NCI-H146 treated with DMSO at 0.1 percent for 48 hours (cell line): ENCODE measurements around the gene ERBB4.

Experiments used
- DNase-seq: peaks from one replicate; lab custom pipeline; 2025; ENCODE audit not compliant: unreplicated experiment; lab: John Stamatoyannopoulos, UW

Gene ERBB4

DNA sequence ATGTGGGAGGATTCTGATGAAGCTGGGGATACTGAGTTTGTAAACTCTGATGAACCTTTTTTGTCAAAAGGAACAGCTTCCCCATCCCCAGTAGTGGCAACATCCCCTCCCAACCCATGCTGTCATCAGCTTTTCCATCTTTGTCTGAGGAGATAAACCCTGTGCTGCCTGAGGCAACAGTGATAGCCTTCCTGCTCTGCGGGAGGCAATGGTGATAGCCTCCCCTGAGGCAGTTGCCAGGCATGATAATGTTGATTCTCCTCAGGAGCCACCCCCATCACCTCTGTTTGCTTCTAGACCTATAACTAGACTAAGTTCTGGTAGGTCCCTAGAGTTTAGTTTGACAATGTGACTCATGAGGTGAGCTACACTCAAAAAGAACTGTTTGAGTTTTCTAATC lies 97.5 kb downstream of the ERBB4 start:
- no peak for DNase-seq

DNA sequence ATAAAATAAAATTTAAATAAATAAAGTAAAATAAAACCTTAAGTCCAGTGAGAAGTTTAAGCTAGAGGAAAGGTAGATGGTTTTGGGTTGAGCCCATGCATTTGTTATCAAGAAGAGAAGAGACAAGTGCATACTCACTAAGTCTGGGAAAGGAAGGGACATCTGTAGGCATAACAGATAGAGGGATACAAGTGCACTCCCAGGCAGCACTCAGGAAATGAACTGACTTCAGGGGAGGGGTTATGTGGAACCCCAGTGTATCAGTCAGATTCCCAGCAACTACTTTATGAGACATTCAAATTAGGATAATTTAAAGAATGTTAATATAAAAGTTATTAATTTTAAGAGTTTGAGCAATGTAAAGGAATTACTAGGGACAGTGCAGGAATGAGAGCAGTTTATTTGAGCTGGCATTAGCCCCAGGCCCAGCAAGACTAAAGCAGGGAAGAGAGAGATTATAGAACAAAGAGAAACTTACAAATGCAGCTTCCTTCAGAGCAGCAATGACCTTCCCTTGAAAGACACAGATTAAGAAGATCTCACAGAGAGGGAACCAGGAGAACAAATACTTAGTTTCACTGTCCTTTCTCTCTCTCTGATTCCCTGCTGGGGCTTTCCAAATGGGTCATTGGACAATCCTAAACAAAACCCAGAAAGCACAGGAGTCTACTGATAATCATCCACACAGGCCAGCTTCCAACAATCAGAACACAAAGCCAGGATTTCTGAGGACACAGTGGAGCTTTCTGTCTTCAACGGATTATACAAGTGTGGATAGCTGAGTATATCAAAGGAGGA lies 109.7 kb downstream of the ERBB4 start:
- no peak for DNase-seq

DNA sequence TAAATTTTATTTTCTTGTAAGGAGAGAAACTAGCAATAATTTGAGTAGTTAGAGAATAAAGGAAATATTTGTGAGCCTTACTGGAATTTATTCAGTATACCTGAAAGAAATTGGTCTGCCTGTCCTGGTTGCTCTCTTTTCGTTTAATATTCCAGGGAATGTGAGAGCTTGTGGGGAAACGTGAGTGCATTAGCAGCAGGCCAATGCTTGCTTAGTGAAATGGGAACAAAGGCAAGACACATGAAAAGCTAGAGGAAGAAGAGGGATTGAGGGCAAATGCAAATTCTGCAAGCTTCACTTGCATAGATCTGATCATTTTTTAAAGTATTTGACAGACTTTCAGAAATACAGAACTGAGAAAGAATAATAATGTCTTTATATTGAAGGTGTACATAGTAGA lies 111.0 kb downstream of the ERBB4 start:
- DNase-seq, result peak; percentile 17

DNA sequence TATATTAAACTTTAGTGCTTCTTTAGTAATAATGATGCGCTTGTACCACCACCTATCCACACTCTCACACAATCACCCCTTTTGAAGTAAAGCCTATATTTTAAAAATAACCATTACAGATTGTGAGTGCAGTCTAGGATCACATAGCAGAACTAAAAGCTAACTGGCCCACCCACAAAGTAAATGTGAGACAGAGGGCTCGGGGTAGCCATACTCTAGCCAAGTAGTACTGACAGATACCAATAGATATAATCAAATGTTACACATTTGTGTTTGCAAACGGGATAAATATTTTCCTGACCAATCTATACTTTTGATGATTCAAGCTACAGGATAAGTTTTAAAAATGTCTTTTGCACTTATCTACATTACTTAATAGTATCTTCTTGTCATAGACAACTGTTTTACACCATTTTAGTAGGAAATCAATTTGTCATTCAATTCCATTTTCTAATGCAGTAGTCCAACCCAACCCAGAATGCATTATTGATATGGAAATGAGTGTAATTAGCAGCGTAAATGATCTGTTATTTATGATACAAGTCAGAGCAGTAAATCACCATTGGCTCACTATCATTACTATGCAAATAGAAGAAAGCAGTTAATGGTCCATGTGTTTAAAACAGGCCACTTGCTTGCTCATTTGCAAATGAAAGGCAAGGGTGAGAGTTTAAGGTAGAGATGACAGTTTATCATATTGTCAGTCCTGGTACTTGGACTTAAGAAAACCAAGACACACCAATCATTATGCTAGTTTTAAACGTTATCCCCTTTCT lies 111.8 kb downstream of the ERBB4 start:
- no peak for DNase-seq

DNA sequence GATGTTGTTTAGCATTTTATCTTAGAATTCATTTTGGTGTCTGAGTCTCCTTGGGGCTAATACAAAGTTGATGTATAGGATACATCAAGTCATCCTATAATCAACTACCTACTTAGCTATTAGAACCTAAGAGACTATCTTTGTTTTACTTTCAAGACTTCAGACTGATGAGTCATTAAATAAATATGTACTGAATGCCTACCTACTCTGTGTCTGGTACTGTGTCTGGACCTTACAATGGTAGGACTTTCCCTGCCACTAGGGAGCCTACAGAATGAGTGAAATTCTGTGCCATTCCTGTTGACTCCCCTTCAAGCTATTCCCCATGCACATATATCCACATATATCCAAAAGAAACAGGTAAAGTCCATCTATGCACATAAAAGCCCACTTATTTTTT lies 114.5 kb downstream of the ERBB4 start:
- DNase-seq, result no peak

DNA sequence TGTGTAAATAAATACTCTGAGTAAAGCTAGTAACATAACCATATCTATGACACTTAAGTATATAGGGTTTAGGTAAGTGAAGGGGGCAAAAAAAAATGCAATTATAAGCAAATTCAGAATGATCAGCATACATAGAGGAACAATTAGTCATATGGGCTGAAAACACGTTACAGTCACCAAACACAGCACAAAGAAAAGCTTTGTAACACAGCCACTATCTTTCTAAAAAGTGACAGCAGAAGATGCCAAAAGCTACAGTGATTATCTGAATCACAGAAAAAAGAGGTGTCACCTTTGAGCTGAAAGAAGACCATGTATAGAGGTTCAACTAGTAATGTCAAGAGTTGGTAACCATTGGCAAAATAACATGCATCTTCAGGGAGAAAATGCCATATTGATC lies 115.5 kb downstream of the ERBB4 start:
- DNase-seq, result no peak

DNA sequence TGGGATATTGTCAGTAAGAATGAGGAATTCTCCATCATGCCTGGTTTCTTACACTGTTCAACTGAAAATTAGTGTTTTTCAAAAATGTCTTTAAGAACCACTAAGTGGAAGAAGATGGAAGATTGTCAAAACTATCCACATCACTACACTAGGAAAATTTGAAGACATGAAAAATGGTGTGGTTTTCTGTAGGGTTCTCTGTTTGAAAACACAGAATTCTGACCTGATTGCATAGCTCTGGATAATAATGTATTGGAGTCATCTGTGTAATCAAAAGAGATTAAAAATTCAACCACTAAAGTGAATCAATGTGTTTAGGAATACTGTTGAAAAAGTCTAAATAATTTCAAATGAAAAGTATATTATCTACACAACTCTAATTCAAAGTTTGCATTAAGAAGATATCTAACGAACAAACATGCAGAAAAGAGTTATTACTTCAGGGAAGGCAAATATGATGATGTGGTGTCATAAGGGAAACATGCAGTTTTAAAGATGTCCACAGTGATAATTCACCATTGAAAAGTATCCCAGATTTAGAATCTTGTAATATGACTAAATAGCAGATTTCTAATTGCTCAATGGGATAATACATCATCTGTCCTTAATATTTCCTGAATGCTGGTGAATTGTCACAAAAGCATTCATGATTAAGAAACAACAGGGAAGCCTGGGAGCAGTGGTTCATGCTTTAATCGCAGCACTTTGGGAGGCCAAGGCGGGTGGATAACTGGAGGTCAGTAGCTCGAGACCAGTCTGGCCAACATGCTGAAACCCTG lies 116.9 kb downstream of the ERBB4 start:
- no peak for DNase-seq

DNA sequence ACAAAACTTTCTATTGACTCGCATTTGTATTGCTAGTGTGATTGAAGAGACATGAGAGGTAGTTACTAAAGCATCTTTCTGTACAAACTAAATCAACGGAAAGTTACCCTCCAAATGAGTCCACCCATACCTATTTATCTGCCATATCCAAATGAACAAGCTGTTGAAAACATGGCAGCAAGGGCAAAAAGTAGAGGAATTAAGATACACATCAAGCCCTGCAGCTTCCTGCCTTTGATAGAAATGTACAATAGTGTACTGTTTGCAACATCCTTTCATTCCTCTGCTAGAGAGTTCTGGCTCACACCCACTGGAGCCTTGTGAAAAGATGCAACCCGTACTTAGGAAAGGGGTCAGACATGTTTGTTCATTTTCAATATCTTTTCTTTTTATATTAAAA lies 122.5 kb downstream of the ERBB4 start:
- no peak for DNase-seq

DNA sequence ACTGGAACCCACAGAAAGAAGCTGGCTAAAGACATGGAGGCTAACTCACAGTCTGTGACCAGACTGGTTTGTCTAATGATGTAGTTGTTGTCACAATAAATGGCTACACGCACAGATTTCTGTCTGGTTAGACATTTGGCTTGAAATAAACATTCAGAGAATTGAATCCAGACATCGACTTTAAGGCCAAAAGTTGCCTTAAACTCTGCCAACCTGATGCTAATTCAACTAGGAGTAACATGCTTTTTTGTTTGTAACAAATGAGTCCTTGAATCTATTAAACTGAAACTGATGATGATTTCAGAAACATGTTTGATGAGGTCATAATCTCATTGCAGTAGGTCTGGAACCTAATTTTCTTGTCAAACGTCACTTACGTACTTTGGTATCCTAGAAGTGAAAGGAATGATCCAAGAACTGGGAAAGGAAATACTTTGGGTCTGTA lies 123.8 kb downstream of the ERBB4 start:
- no peak for DNase-seq

DNA sequence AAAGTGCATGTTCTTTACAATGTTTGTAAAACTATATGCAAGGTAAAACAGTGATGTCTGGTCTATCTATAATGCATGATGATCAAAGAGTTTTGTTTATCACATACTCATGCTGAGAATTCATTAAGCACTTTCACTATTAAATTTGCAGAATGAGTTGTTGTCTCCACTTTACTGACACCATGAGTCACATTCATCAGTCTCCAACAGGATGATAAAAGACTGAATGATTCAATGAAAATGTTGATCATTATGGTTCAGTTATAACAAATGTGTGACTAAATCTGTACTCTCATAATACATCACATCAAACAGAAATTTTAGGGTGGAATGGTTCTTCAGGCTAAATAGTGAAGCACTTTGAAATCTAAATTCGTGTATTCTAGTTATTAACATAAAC lies 129.0 kb downstream of the ERBB4 start:
- DNase-seq, result no peak

DNA sequence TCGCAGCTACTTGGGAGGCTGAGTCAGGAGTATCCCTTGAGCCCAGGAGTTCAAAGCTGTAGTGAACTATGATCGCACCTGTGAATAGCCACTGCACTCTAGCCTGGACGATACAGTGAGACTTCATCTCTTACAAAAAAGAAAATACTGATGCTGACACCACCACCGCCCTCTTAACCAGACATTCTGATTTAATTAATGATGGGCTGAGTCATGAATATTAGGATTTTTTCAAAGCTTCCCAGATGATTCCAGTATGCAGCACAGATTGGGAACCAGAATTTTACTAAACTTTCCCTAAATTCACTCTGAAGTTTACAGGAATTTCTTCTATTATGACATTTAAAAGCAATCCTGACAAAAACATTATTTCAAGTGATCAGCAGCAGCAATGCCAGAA lies 130.1 kb downstream of the ERBB4 start:
- no peak for DNase-seq

DNA sequence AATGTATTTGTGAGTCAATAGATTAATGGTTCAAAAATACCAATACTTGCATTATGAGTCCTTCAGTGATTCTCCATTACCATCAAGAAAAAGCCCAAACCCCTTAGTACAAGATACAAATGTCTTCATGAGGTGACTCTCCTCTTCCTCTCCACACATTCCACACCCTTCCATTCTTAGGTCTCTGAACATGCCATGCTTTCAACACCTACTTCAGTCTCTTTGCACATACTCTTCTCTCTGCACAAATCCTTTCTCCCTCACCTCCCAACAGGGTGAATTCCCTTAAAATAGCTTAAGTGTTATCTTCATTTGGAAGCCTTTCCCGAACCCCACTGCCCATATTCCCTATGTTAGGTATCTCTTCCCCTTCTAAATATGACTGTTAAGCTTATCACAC lies 131.9 kb downstream of the ERBB4 start:
- no peak for DNase-seq

DNA sequence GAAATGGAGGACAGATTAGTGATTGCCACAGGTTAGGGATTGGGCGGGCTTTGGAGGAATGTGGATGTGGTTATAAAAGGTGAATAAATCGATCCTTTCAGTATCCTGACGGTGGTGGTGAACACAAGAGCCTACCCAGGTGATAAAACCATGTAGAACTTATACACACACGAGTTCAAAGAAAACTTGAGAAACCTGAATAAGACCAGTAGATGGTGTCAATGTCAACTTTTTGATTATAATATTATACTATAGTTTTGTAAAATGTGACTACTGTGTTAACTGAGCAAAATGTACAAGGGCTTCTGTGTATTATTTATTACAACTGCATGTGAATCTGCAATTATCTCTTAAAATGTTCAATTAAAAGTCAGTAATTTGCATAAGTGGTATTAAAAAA lies 136.3 kb downstream of the ERBB4 start:
- DNase-seq, result no peak

DNA sequence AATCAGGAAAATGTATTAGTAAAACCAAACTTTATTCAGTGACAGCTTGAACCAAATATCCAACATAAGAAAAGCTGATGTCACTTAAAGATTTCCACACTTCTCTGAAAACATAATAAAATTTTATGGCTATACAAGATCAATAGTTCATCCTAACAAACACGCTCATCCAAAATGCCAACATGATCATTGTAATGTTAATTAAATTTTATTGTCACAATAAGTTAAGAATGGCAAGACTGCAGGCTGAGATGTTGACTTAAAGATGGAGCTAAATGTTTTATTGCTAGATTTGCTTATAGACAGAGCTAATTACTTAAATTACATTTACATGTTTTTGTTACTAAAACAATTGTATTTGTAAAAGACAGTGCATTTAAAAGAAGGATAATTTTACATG lies 140.3 kb downstream of the ERBB4 start:
- no peak for DNase-seq

DNA sequence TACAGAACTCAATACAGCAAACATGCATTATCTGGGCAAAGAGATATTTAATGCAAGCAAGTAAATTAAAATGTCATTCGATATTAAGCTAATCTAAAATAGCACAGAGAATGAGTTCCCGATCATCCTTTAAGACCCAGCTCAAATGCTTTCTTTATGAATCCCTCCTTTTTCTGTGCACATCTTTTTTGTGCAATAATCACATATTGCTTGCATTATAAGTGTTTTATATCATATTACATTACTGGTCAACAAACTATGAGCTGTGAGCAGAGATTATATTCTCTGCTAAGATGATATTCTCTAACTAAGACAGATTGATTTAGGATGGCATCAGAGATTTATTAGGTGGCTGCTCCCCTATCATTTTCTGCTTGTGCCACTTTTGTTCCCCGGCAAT lies 146.1 kb downstream of the ERBB4 start:
- DNase-seq, result no peak

DNA sequence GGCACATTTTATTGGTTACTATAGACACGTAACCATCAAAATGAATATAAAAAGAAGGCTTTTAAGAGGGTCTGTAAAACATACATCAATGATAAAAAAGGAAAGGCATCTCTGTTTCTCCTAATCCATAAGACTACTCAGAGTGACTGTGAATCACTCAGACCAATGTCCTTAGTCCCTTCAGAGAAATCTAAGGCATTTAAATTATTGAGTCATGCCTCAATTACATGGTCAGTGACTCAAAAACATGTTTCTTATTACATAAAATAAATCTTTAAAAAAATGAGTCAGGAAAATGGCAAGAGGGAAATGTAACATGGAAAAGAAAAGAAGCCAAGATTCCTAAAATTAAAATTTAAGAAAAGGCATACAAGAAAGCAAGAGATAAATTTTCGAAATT lies 146.6 kb downstream of the ERBB4 start:
- no peak for DNase-seq

DNA sequence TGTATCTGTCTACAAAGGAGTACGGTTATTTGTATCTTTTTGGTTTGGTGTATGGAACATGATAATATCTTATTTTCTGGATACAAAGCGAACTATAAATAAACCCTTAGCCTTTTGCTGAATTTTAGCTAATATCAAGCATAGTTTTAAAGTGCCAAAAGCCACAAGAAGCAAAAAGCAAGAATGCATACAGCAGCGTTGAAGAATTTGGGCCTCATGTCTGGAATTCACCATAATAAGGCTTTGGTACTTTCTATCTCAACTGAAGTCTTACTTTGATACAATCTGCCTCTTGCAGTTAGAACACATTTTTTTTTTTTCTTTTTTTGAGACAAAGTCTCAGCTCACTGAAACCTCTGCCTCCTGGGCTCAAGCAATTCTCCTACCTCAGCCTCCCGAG lies 151.5 kb downstream of the ERBB4 start:
- DNase-seq, result no peak

DNA sequence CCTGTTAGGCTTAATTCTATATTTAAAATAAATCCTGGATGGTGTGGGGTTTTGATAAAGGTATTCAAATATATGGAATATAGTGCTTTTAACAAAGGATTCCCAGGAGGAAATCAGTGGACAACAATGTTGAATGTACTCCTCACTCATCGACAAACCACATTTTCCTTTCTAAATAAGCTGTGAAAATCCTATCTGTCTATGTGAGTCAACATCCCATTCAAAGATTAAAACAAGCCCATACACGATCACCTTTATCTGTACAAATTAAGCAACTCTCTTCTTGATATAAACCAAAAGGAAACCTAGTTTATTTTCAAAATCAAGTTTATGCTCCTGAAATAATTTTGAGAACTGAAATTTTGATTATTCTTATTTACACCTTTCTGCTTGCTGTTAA lies 153.4 kb downstream of the ERBB4 start:
- DNase-seq, result no peak

DNA sequence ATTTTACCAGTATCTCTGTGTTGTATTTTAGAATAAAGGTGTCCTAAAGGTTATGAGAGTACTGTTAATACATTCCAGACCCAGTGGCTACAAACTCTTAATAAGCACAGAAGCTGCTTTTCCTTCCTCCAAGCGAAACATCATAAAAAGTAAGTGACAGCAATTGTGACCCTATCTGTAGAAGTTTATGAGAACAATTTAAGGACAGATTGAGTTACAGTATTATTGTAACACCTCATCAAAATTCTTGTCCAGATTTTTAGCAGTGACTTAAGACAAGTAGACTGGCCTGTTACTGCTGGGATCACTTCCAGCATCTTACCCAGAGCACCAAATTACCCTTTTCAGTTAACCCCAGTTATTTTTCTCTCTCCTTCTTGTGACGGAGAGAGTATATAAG lies 154.6 kb downstream of the ERBB4 start:
- no peak for DNase-seq

DNA sequence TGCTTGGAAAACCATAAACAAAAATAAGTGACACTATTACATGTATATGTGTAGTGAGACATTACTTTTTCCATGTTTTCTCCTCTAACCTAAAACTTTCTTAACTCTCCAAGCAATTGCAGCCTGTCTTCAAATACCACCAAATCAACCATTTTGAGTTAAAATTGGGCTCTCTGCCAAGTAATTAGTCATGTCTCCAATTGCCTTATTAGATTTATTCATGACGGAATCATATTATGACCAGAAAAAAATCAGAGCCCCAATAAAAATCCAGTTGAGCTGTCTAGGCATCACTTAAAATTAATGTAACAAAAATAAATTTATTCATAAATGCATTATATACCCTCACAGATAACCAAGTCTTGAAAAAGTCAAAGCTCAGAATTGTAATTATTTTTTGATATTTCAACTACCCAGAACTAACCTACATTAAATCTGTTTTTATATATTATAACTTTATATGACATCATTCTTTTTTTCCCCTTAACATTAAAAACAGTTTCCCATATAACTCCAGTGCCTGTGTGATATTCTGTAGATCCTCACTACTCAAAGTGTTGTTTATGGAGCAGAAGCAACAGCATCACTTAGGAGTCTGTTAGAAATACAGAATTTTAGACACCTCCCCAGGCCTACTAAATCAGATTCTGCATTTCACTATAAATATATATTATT lies 157.0 kb downstream of the ERBB4 start:
- no peak for DNase-seq

DNA sequence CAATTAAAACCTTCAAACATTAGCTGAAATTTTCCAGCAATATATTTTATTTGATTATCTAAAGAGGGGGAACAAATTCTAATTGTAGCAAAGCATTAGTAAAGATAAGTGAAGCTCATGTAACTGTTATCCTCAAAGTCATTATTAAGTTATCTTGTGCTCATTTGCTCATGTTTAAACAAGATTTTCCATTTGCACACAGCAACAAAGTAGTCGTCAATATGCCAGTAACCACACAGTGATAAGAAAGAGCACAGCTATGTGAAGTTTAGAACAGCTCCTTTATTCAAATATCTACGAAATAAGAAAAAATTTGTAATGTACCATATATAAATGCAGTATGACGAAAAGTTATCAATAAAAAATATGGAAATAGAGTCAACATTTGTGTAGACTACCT lies 159.5 kb downstream of the ERBB4 start:
- DNase-seq, result no peak
